Thyroid gland (tissue), 4 donors: ENCODE results near the gene DIP2A. TPM values are rescaled to one million over a fixed set of nuclear protein-coding genes. Genes with fewer than 3 reads are reported as not detected.
A peak's percentile ranks its signal among the peaks of the same experiment; 100 is the strongest.

ENCODE experiments used
- DNase-seq, 2 donors: peaks; one replicate each; pipeline ENCODE4 v3.0.0-alpha.2; 2019
- H3K27ac ChIP-seq, 3 donors: fragments of 200-600 bp; sonication (generic); 1 replicate in 2 of 3; 2 replicates in 1 of 3; pipeline ENCODE4 v1.5.1; 2016 to 2019; ENCODE audit warnings: mild to moderate bottlenecking in 1 of 3, moderate library complexity in 1 of 3
- H3K27me3 ChIP-seq: fragments of 200-600 bp; sonication (generic); one replicate; pipeline ENCODE4 v1.5.1; 2019
- H3K36me3 ChIP-seq, 2 donors: fragments of 200-600 bp; sonication (generic); one replicate each; pipeline ENCODE4 v1.5.1; 2016 to 2019
- H3K4me1 ChIP-seq, 2 donors: fragments of 200-600 bp; sonication (generic); one replicate each; pipeline ENCODE4 v1.5.1; 2017 to 2019
- H3K4me3 ChIP-seq, 3 donors: fragments of 200-600 bp; sonication (generic); replicated peaks in 1 of 3; 1 replicate in 2 of 3; 2 replicates in 1 of 3; pipeline ENCODE4 v1.5.1; 2016; ENCODE audit warnings: mild to moderate bottlenecking in 1 of 3
- H3K9me3 ChIP-seq: fragments of 200-600 bp; sonication (generic); one replicate; pipeline ENCODE4 v1.5.1; 2017
- CTCF ChIP-seq, 6 experiments: fragments of 200-600 bp in 3 of 6; fragments of 450-650 bp in 3 of 6; sonication (generic) in 3 of 6; IDR thresholded peaks; one replicate each; pipeline ENCODE4 v1.5.1; 2016 to 2019; ENCODE audit warnings: antibody characterized with exemption in 6 of 6, mild to moderate bottlenecking in 2 of 6, inconsistent platforms in 1 of 6, moderate library complexity in 1 of 6
- POLR2A ChIP-seq, 2 donors: fragments of 450-650 bp; IDR thresholded peaks; one replicate each; pipeline ENCODE4 v1.6.1; 2017; ENCODE audit warnings: antibody characterized with exemption in 2 of 2, mild to moderate bottlenecking in 2 of 2, moderate library complexity in 1 of 2
- WGBS, 2 donors: methylation state at CpG; one replicate each; pipeline ENCODE4 v1.1.5; 2017; 5-methylcytosine and 5-hydroxymethylcytosine counted together
- intact Hi-C: fragments of 100-400 bp; cut with DNase I; formaldehyde crosslinking; loops from one replicate; pipeline ENCODE4 v1.15.1; 2023
- total RNA-seq, 4 donors: library from RNA; depleted of rRNA; stranded (reverse); fragments of >200 nt; gene quantifications; one replicate each; pipeline ENCODE4 v1.2.3, GENCODE V29; 2016

The DIP2A gene
- total RNA-seq, 4 donors from 2014 or later = 35.1 to 56.3 (median 42.9) TPM

GRCh38 chr21:46532080-46532479, 73.4 kb downstream of the DIP2A start:
- Histone ChIP-seq H3K4me1 (no peaks in the 10 kb centered on the region), H3K36me3 (peaks cover 12 to 14% of the 10 kb centered on the region in 2 donors), H3K27me3 (no peaks in the 10 kb centered on the region), H3K9me3 (no peaks in the 10 kb centered on the region), H3K27ac (no peak overlapping the region), H3K4me3 (no peak overlapping the region)
- 85 to 91% methylated on average over 7 of the region's 7 CpGs for WGBS, 2 donors
- DNase-seq = no peak
- intact Hi-C loops = no loop called here
- no peak for TF ChIP-seq POLR2A (IDR thresholded peaks at IDR 0.05)
- no peak for TF ChIP-seq CTCF (IDR thresholded peaks at IDR 0.05)

GRCh38 chr21:46537026-46537425, 78.3 kb downstream of the DIP2A start:
- intact Hi-C loops = no loop called here
- DNase-seq = no peak
- WGBS, 2 donors = 85 to 98% methylated on average over 6 of the region's 6 CpGs
- H3K27me3 ChIP-seq = no peaks in the 10 kb centered on the region
- TF ChIP-seq CTCF (IDR thresholded peaks at IDR 0.05) (no peak), POLR2A (IDR thresholded peaks at IDR 0.05) (no peak)
- H3K36me3 ChIP-seq = peaks cover 31 to 42% of the 10 kb centered on the region in 2 donors
- H3K4me3 ChIP-seq = no peak overlapping the region
- H3K27ac ChIP-seq = no peak overlapping the region
- H3K4me1 ChIP-seq = no peaks in the 10 kb centered on the region
- no peaks in the 10 kb centered on the region for H3K9me3 ChIP-seq

- no peak for TF ChIP-seq CTCF (IDR thresholded peaks at IDR 0.05)
- no peak for TF ChIP-seq POLR2A (IDR thresholded peaks at IDR 0.05)
- no peak for DNase-seq
- Histone ChIP-seq H3K4me3 (no peak overlapping the region), H3K9me3 (no peaks in the 10 kb centered on the region), H3K36me3 (peaks cover 26 to 49% of the 10 kb centered on the region in 2 donors), H3K27ac (no peak overlapping the region), H3K4me1 (no peaks in the 10 kb centered on the region), H3K27me3 (no peaks in the 10 kb centered on the region)
- 94 to 95% methylated on average over 12 to 16 of the region's 16 CpGs for WGBS, 2 donors
- intact Hi-C loops = no loop called here
Measured at GRCh38 chr21:46538262-46538661, 79.6 kb downstream of the DIP2A start.

GRCh38 chr21:46538851-46539666, 80.4 kb downstream of the DIP2A start:
- H3K4me1 ChIP-seq = no peaks in the 10 kb centered on the region
- H3K27me3 ChIP-seq = no peaks in the 10 kb centered on the region
- no peak overlapping the region for H3K27ac ChIP-seq
- H3K36me3 ChIP-seq = peaks cover 25 to 53% of the 10 kb centered on the region in 2 donors
- no peak overlapping the region for H3K4me3 ChIP-seq
- TF ChIP-seq POLR2A (IDR thresholded peaks at IDR 0.05) (no peak), CTCF (IDR thresholded peaks at IDR 0.05) (no peak)
- no peaks in the 10 kb centered on the region for H3K9me3 ChIP-seq
- intact Hi-C loops = no loop called here
- DNase-seq = no peak
- WGBS, 2 donors = 94 to 95% methylated on average over 11 of the region's 11 CpGs

GRCh38 chr21:46540087-46540710, 81.5 kb downstream of the DIP2A start:
- peak in 1 of 2 donors; percentile 12 for DNase-seq
- 90 to 96% methylated on average over 10 to 11 of the region's 11 CpGs for WGBS, 2 donors
- Histone ChIP-seq H3K4me1 (no peaks in the 10 kb centered on the region), H3K9me3 (no peaks in the 10 kb centered on the region), H3K4me3 (no peak overlapping the region), H3K36me3 (peaks cover 20 to 48% of the 10 kb centered on the region in 2 donors), H3K27me3 (no peaks in the 10 kb centered on the region), H3K27ac (no peak overlapping the region)
- TF ChIP-seq CTCF (IDR thresholded peaks at IDR 0.05) = peak in 1 of 6 experiments; percentile 7
- no peak for TF ChIP-seq POLR2A (IDR thresholded peaks at IDR 0.05)
- intact Hi-C loops = no loop called here
